HFF-Myc (cell line): Measurements from ENCODE around the gene KIN.
A peak's percentile ranks its signal among the peaks of the same experiment; 100 is the strongest.

Experiments used
- DNase-seq: peaks from one replicate; pipeline ENCODE4 v3.0.0-alpha.2; 2011; ENCODE audit warnings: low read depth; ENCODE audit errors: extremely low read depth
- H3K4me3 ChIP-seq: replicated peaks from 2 replicates; pipeline ENCODE4 v1.5.1; 2011; ENCODE audit warnings: low read depth, mild to moderate bottlenecking, control low read depth, low read length
- CTCF ChIP-seq: IDR thresholded peaks from 2 replicates; pipeline ENCODE4 v1.5.1; 2012; ENCODE audit warnings: mild to moderate bottlenecking, low read depth, low read length, control low read depth; ENCODE audit errors: missing control alignments

Gene KIN

GRCh38 chr10:7795605-7796004, 7.8 kb upstream of the KIN start:
- no peak overlapping the region for H3K4me3 ChIP-seq
- DNase-seq: no peak
- no peak for TF ChIP-seq CTCF

GRCh38 chr10:7794251-7795026, 6.6 kb upstream of the KIN start:
- no peak overlapping the region for H3K4me3 ChIP-seq
- no peak for DNase-seq
- no peak for TF ChIP-seq CTCF

- no peak overlapping the region for H3K4me3 ChIP-seq
- TF ChIP-seq CTCF: no peak
- no peak for DNase-seq
These were observed 4.7 kb upstream of the KIN start for GRCh38 chr10:7792541-7792940.

- no peak for DNase-seq
- TF ChIP-seq CTCF: no peak
These were observed 1.6 kb upstream of the KIN start for GRCh38 chr10:7789390-7789789.

GRCh38 chr10:7788639-7789286, 970 bp upstream of the KIN start:
- TF ChIP-seq CTCF: no peak
- no peak for DNase-seq
- H3K4me3 ChIP-seq: peak overlapping the region; percentile 95

More at GRCh38 chr10:7789390-7789789, 1.6 kb upstream of the KIN start:
- peak overlapping the region; percentile 95 for H3K4me3 ChIP-seq

GRCh38 chr10:7787150-7787856, 490 bp downstream of the KIN start:
- H3K4me3 ChIP-seq: peak overlapping the region; percentile 95
- no peak for TF ChIP-seq CTCF
- DNase-seq: no peak
